DOHH2 (cell line): ENCODE data around the gene SUGCT.

Experiments
- H3F3A ChIP-seq: fragments of 200-600 bp; sonication (generic), shearing (Covaris generic); 2 replicates; pipeline ENCODE4 v1.6.0; 2016; ENCODE audit warnings: antibody characterized with exemption, mild to moderate bottlenecking; ENCODE audit not compliant: control insufficient read depth, insufficient read depth
- H3K27ac ChIP-seq: fragments of 200-600 bp; sonication (generic); 2 replicates; pipeline ENCODE4 v1.5.1; 2014; ENCODE audit warnings: low read depth, mild to moderate bottlenecking, low read length, moderate library complexity
- H3K27me3 ChIP-seq: fragments of 200-600 bp; sonication (generic); 2 replicates; pipeline ENCODE4 v1.6.1; 2014; ENCODE audit warnings: mild to moderate bottlenecking, low read length, mixed read lengths; ENCODE audit not compliant: control insufficient read depth
- H3K36me3 ChIP-seq: fragments of 200-600 bp; sonication (generic); 2 replicates; pipeline ENCODE4 v1.6.1; 2014; ENCODE audit warnings: mild to moderate bottlenecking, low read length, moderate library complexity, mixed read lengths; ENCODE audit not compliant: control insufficient read depth
- H3K4me1 ChIP-seq: fragments of 200-600 bp; sonication (generic); 2 replicates; pipeline ENCODE4 v1.6.1; 2014; ENCODE audit warnings: mild to moderate bottlenecking, low read length, mixed read lengths; ENCODE audit not compliant: control insufficient read depth
- H3K4me2 ChIP-seq: fragments of 200-600 bp; sonication (generic); 2 replicates; pipeline ENCODE4 v1.6.0; 2014; ENCODE audit warnings: mild to moderate bottlenecking, low read length, moderate library complexity
- H3K4me3 ChIP-seq: fragments of 200-600 bp; sonication (generic); 2 replicates; pipeline ENCODE4 v1.5.1; 2014; ENCODE audit warnings: mild to moderate bottlenecking, low read length, mixed read lengths
- H3K79me2 ChIP-seq: fragments of 200-600 bp; sonication (generic); 2 replicates; pipeline ENCODE4 v1.6.1; 2014; ENCODE audit warnings: mild to moderate bottlenecking, low read length, mixed read lengths; ENCODE audit not compliant: control insufficient read depth
- H3K9me2 ChIP-seq: fragments of 200-600 bp; sonication (generic); replicated peaks from 2 replicates; pipeline ENCODE4 v1.6.1; 2014; ENCODE audit warnings: mild to moderate bottlenecking, low read length, mixed read lengths; ENCODE audit not compliant: control insufficient read depth
- H3K9me3 ChIP-seq: fragments of 200-600 bp; sonication (generic); 2 replicates; pipeline ENCODE4 v1.6.1; 2014; ENCODE audit warnings: antibody characterized with exemption, low read length, mixed read lengths; ENCODE audit not compliant: control insufficient read depth, insufficient read depth
- H4K20me1 ChIP-seq: fragments of 200-600 bp; sonication (generic); 2 replicates; pipeline ENCODE4 v1.6.0; 2014; ENCODE audit warnings: low read depth, mild to moderate bottlenecking, antibody characterized with exemption, low read length, moderate library complexity; ENCODE audit not compliant: control insufficient read depth, insufficient read depth
- CTCF ChIP-seq: fragments of 200-600 bp; sonication (generic); IDR thresholded peaks from one replicate; pipeline ENCODE4 v1.5.1; 2014; ENCODE audit warnings: antibody characterized with exemption, mild to moderate bottlenecking, low read depth, low read length; ENCODE audit not compliant: poor library complexity, severe bottlenecking
- EZH2phosphoT487 ChIP-seq: fragments of 200-600 bp; sonication (generic); IDR thresholded peaks from 2 replicates; pipeline ENCODE4 v1.6.1; 2017; ENCODE audit warnings: borderline replicate concordance, mild to moderate bottlenecking, antibody characterized with exemption, low read length, moderate library complexity, mixed read lengths

The SUGCT gene

GRCh38 chr7:40205992-40206391 lies 71.2 kb downstream of the SUGCT start:
- Histone ChIP-seq H3K27me3 (peaks cover 2% of the 10 kb centered on the region), H3F3A (no peaks in the 10 kb centered on the region), H4K20me1 (no peaks in the 10 kb centered on the region), H3K4me3 (no peak overlapping the region), H3K9me3 (no peaks in the 10 kb centered on the region), H3K27ac (no peak overlapping the region), H3K4me2 (no peak overlapping the region), H3K4me1 (no peaks in the 10 kb centered on the region), H3K9me2 (no peaks in the 10 kb centered on the region), H3K36me3 (no peaks in the 10 kb centered on the region), H3K79me2 (no peaks in the 10 kb centered on the region)
- TF ChIP-seq CTCF (no peak), EZH2phosphoT487 (no peak)

GRCh38 chr7:40211276-40212003 lies 76.6 kb downstream of the SUGCT start:
- Histone ChIP-seq H3K4me3 (no peak overlapping the region), H3K9me3 (no peaks in the 10 kb centered on the region), H3K9me2 (no peaks in the 10 kb centered on the region), H3K4me1 (no peaks in the 10 kb centered on the region), H3F3A (no peaks in the 10 kb centered on the region), H3K27ac (no peak overlapping the region), H3K36me3 (no peaks in the 10 kb centered on the region), H3K27me3 (no peaks in the 10 kb centered on the region; the same call in 1 of the 2 replicates), H3K79me2 (no peaks in the 10 kb centered on the region), H4K20me1 (no peaks in the 10 kb centered on the region), H3K4me2 (no peak overlapping the region)
- TF ChIP-seq EZH2phosphoT487: no peak
- no peak for TF ChIP-seq CTCF

- H3K9me2 ChIP-seq: no peaks in the 10 kb centered on the region
- H3K27ac ChIP-seq: no peak overlapping the region
- H3K4me1 ChIP-seq: no peaks in the 10 kb centered on the region
- H3K4me3 ChIP-seq: no peak overlapping the region
- H3K9me3 ChIP-seq: no peaks in the 10 kb centered on the region; the same call in 1 of the 2 replicates
- no peak overlapping the region for H3K4me2 ChIP-seq
- H3K79me2 ChIP-seq: no peaks in the 10 kb centered on the region
- H3K36me3 ChIP-seq: no peaks in the 10 kb centered on the region
- H4K20me1 ChIP-seq: no peaks in the 10 kb centered on the region
- TF ChIP-seq CTCF: no peak
- no peak for TF ChIP-seq EZH2phosphoT487
- H3F3A ChIP-seq: no peaks in the 10 kb centered on the region
- H3K27me3 ChIP-seq: no peaks in the 10 kb centered on the region
These were observed 78.5 kb downstream of the SUGCT start for GRCh38 chr7:40213291-40213690.
